K562 treated with DMSO at 1 percent for 48 hours (cell line): Measurements from ENCODE around the gene BSCL2. TPM values are rescaled to one million over a fixed set of nuclear protein-coding genes. Genes with fewer than 3 reads are reported as not detected.

ENCODE experiments used
- total RNA-seq: library from RNA; unstranded; fragments of 300-600 nt; gene quantifications from 2 replicates; pipeline ENCODE4 v1.2.3, GENCODE V29; 2022; ENCODE audit warnings: low replicate concordance; ENCODE audit errors: extremely low read depth

BSCL2 gene
- total RNA-seq = not detected in 2 replicates

GRCh38 chr11:62707277-62707861 lies at the start of gene BSCL2, which contains the start of gene GNG3:
BSCL2 (minus strand) TSS chr11:62707424; CDS start chr11:62707195, 229 bp downstream.
GNG3 (plus strand) TSS chr11:62707676; CDS start chr11:62708296, 620 bp downstream.

GRCh38 chr11:62753736-62754603 lies 46.7 kb upstream of the BSCL2 start, which contains the start of gene ZBTB3:
ZBTB3 (minus strand) TSS chr11:62754160; CDS start chr11:62753664, 496 bp downstream.

GRCh38 chr11:62728171-62728988 lies 21.2 kb upstream of the BSCL2 start, which contains the start of gene TTC9C:
TTC9C (plus strand) TSS chr11:62728486; CDS start chr11:62728849, 363 bp downstream.

DNA sequence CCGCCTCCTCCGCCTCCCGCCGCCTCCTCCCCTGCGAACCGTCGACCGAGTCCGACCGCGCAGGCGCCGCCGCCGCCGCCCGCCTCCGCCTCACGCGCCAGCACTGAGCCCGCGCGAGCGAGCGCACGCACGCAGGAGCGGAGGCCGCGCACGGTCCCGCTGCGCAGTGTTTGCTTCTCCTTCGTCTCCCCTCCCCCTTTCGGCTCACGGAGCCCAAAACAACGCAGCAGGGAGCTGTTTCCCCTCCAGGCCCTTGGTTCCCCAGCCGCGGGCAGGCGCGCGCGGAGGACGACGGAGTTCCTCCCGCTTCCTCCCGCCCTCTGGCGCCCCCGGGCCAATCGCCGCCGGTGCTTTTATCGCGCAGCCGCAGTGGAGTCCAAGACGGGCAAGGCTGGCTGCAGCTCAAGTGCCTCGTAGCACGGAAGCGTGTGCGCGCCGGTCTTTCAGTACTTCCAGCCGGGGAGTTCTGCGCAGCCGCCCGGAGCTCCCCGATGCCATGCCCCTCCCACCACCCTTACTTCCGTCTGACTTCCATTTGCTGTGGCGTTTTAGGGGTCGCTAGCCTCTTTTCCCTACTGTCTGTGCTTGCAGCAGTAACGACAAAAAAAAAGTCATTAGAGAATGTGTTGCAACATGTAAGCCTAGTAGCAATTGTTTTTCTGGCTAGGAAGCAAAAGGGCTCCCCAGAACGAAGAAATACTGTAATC lies 20.1 kb upstream of the BSCL2 start, which contains the start of gene HNRNPUL2:
Gene HNRNPUL2 (minus strand): TSS at position 293 of the 707 bp plus-strand sequence. CDS start 301 bp downstream, outside the sequence.

GRCh38 chr11:62689421-62690183 lies 17.6 kb downstream of the BSCL2 start, which contains the start of gene LRRN4CL:
LRRN4CL (minus strand) TSS chr11:62689530; CDS start chr11:62688508, 1,022 bp downstream.

DNA sequence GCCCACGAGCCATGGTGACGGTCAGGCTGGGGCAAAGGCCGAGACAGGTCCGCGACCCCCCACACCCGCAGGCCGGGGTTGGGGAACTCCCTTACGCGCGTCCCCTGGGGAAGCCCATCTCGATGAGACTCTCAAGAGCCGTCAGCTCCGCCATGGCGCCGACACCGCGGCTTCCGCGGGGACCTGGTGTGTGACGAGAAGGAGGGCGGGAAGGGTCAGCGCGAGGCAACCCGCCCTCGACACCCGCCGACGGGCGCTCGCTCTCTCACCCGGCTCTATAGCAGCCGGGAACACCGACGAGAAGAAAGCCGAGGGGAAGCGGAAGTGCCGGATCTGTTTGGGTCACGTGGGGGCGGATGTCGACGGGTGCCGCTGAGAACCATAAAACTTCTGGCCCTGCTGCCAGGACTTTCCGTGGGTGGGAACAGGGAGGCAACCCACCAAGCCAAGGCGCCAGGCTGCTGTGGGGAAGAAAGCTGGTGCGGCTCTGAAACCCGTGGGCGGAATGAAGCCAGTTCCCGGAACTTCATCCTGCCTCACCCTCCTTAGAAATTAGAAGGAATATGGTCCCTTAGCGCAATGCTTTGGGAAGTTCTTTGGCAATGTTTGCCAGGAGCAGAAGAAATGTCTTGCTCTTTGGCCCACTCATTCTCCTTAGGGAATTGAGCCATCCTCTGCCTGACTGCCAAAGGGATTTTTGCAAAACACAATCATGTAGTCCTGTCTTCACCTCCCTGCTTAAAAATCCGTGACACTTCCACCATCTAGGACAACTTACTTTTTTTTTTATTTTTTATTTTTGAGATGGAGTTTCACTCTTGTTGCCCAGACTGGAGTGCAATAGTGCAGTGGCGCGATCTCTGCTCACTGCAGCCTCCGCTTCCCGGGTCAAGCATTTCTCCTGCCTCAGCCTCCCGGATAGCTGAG lies 28.2 kb downstream of the BSCL2 start, which contains the start of gene UBXN1:
Gene UBXN1 (minus strand): TSS at position 304 of the 927 bp plus-strand sequence. CDS start 150 bp downstream, at position 154.

DNA sequence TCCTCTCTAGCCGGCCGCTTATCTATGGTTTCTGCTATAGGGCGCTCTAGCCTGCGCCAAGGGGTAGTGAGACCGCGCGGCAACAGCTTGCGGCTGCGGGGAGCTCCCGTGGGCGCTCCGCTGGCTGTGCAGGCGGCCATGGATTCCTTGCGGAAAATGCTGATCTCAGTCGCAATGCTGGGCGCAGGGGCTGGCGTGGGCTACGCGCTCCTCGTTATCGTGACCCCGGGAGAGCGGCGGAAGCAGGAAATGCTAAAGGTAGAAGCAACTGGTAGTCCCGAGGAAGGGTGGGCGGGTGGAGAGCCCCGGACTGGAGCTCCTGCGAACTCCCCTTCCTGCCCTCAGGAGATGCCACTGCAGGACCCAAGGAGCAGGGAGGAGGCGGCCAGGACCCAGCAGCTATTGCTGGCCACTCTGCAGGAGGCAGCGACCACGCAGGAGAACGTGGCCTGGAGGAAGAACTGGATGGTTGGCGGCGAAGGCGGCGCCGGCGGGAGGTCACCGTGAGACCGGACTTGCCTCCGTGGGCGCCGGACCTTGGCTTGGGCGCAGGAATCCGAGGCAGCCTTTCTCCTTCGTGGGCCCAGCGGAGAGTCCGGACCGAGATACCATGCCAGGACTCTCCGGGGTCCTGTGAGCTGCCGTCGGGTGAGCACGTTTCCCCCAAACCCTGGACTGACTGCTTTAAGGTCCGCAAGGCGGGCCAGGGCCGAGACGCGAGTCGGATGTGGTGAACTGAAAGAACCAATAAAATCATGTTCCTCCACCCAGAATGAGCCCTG lies 35.4 kb downstream of the BSCL2 start, which contains the start of the genes LBHD1 and UQCC3:
Gene LBHD1 (minus strand): TSS at position 660 of the 782 bp plus-strand sequence. CDS start 2,236 bp downstream, outside the sequence.
Gene UQCC3 (plus strand): TSS at position 66 of the 782 bp plus-strand sequence. CDS start 73 bp downstream, at position 139.

GRCh38 chr11:62665075-62665598 lies 42.1 kb downstream of the BSCL2 start, which contains the start of the genes C11orf98 and CSKMT:
C11orf98 (minus strand) TSS chr11:62665210; CDS start chr11:62665169, 41 bp downstream.
CSKMT (plus strand) TSS chr11:62665312; CDS start chr11:62665880, 568 bp downstream.

GRCh38 chr11:62645946-62646824 lies 61.0 kb downstream of the BSCL2 start, which contains the start of gene GANAB:
GANAB (minus strand) TSS chr11:62646613; CDS start chr11:62646599, 14 bp downstream.

Other genes starting within 250 kb of the BSCL2 start
- gene AHNAK, start 160.6 kb downstream of the BSCL2 start, total RNA-seq = not detected in 2 replicates
- gene EEF1G, start 133.5 kb downstream of the BSCL2 start, total RNA-seq = 2,176 and 4,535 TPM in 2 replicates
- gene TUT1, start 115.9 kb downstream of the BSCL2 start, total RNA-seq = not detected in 2 replicates
- gene MTA2, start 105.6 kb downstream of the BSCL2 start, total RNA-seq = not detected in 2 replicates
- gene EML3, start 94.6 kb downstream of the BSCL2 start, total RNA-seq = not detected in 2 replicates
- gene ROM1, start 94.2 kb downstream of the BSCL2 start, total RNA-seq = not detected in 2 replicates
- not detected in 2 replicates for gene B3GAT3, start 85.4 kb downstream of the BSCL2 start, total RNA-seq
- gene GANAB, start 60.8 kb downstream of the BSCL2 start, total RNA-seq = 252 TPM in 1 of 2 replicates, not detected in the other
- not detected in 2 replicates for gene INTS5, start 54.1 kb downstream of the BSCL2 start, total RNA-seq
- not detected in 2 replicates for gene C11orf98, start 42.2 kb downstream of the BSCL2 start, total RNA-seq
- gene CSKMT, start 42.1 kb downstream of the BSCL2 start, total RNA-seq = not detected in 2 replicates
- gene UQCC3, start 35.8 kb downstream of the BSCL2 start, total RNA-seq = not detected in 2 replicates
- not detected in 2 replicates for gene LBHD1, start 35.2 kb downstream of the BSCL2 start, total RNA-seq
- gene UBXN1, start 28.4 kb downstream of the BSCL2 start, total RNA-seq = 582 TPM in 1 of 2 replicates, not detected in the other
- not detected in 2 replicates for gene LRRN4CL, start 17.9 kb downstream of the BSCL2 start, total RNA-seq
- gene GNG3, start 252 bp upstream of the BSCL2 start, total RNA-seq = not detected in 2 replicates
- gene HNRNPUL2, start 20.0 kb upstream of the BSCL2 start, total RNA-seq = not detected in 2 replicates
- gene TTC9C, start 21.1 kb upstream of the BSCL2 start, total RNA-seq = not detected in 2 replicates
- not detected in 2 replicates for gene ZBTB3, start 46.7 kb upstream of the BSCL2 start, total RNA-seq
- gene POLR2G, start 54.2 kb upstream of the BSCL2 start, total RNA-seq = not detected in 2 replicates
- not detected in 2 replicates for gene TAF6L, start 64.0 kb upstream of the BSCL2 start, total RNA-seq
- not detected in 2 replicates for gene TMEM179B, start 80.0 kb upstream of the BSCL2 start, total RNA-seq
- gene TMEM223, start 84.6 kb upstream of the BSCL2 start, total RNA-seq = not detected in 2 replicates
- gene NXF1, start 98.0 kb upstream of the BSCL2 start, total RNA-seq = not detected in 2 replicates
- 493 TPM in 1 of 2 replicates, not detected in the other for gene STX5, start 124.6 kb upstream of the BSCL2 start, total RNA-seq
- not detected in 2 replicates for gene TEX54, start 125.4 kb upstream of the BSCL2 start, total RNA-seq
- gene WDR74, start 132.2 kb upstream of the BSCL2 start, total RNA-seq = not detected in 2 replicates
- 454 and 648 TPM in 2 replicates for gene SLC3A2, start 173.5 kb upstream of the BSCL2 start, total RNA-seq
- gene CHRM1, start 213.9 kb upstream of the BSCL2 start, total RNA-seq = not detected in 2 replicates